SH-SY5Y (cell line): ENCODE measurements around the gene SDR42E2.

Experiments used
- GATA2 ChIP-seq: IDR thresholded peaks from 2 replicates; pipeline ENCODE4 v1.6.1; 2011; ENCODE audit warnings: mild to moderate bottlenecking, low read depth, low read length
- GATA3 ChIP-seq: IDR thresholded peaks from 2 replicates; pipeline ENCODE4 v1.6.1; 2011; ENCODE audit warnings: low read depth, mild to moderate bottlenecking, low read length, moderate library complexity

DNA sequence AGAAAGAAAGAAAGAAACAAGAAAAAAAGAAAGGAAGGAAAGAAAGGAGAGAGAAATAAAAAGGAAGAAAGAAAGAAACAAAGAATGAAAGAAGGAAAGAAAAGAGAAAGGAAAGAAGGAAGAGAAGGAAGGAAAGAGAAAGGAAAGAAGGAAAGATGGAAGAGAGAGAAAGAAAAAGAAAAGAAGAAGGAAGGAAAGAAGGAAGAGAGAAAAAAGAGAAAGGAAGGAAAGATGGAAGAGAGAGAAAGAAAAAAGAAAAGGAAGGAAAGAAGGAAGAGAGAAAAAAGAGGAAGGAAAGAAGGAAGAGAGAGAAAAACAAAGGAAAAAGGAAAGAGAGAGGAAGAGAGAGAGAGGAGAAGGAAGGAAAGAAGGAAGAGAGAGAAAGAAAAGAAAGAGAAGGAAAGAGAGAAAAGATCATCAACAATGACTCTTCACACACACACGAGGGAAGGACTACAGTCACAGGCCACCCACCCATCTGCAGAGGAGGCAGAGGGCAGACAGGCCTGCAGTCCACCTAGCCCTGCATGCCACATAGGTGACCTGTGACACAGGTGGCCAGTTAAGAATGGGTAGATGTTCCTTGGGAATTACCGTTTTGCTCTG lies 46.1 kb upstream of the SDR42E2 start:
- TF ChIP-seq GATA2, result no peak
- TF ChIP-seq GATA3, result no peak
